Kasumi-1 (cell line): Measurements from ENCODE around the gene CPLANE1.

Experiments used
- DNase-seq, 2 experiments: peaks; one replicate each; lab custom pipeline; 2025; lab: John Stamatoyannopoulos, UW

The CPLANE1 gene

DNA sequence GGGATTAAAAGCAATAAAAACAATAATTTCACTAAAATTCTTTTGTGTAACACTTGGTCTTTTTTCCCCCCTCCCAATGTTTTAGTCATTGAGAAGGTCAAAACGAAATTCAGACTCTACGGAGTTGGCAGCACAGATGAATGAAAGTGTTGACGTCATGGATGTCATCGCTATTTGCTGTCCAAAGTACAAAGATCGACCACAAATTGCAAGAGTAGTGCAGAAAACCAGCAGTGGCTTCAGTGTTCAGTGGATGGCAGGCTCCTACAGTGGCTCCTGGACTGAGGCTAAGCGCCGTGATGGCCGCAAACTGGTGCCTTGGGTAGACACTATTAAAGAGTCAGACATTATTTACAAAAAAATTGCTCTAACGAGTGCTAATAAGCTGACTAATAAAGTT, 184.7 kb downstream of the CPLANE1 start:
- DNase-seq = no peak

DNA sequence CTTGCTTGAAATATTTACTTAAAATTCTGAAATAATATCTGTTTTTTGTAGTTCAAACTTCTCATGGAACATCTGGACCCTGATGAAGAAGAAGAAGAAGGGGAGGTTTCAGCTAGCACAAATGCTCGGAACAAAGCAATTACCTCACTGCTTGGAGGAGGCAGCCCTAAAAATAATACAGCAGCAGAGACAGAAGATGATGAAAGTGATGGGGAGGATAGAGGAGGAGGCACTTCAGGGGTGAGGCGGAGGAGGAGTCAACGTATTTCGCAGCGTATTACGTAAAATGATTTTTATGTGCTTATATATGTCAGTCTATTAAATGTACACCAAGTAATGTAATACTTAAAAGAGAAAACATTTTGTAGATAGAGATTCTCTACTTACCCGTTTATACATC, 185.4 kb downstream of the CPLANE1 start:
- no peak for DNase-seq

DNA sequence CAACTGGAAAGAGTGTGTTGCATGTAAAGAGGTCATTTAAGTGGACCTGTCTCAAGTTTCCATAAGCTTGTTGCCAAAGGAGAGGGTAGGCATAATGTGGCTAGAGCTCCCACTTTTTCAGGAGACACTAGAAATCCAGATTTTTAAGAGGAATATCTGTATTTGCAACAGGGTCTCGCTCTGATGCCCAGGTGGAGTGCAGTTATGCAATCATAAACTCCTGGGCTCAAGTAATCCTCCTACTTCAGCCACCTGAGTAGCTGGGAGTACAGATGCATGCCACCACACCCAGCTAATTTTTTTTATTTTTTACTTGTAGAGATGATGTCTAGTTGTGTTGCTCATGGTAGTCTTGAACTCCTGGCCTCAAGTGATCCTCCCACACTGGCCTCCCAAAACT, 189.1 kb downstream of the CPLANE1 start:
- DNase-seq = no peak

DNA sequence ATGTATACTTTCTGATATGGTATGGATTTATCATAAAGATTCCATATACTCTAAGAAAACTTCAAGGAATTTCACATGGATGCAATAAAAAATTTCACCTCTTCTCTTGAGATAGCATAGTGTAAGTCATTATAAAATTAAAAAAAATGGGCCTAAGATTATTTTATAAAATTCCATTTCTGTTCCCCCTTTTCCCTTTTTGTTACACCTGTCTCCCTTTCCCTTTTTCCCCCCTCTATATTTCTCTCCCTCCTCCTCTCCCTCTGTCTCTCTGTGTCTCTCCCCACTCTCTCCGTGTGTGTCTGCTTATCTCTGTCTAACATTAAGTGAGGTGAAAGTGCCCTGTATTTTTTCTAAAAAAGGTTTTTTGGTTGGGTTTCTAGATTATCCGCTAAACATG, 192.4 kb downstream of the CPLANE1 start:
- no peak for DNase-seq
